HPDE6-E6E7 (cell line): ENCODE measurements around the gene WDR88.
A peak's percentile ranks its signal among the peaks of the same experiment; 100 is the strongest.
"Not testable (repeated sequence)": the region's sequence is repeated elsewhere in the genome, so short reads cannot be mapped to it uniquely, and the experiment has no call there.

ENCODE experiments used
- DNase-seq: peaks from one replicate; pipeline ENCODE4 v3.0.0; 2011; ENCODE audit warnings: missing footprints; ENCODE audit errors: extremely low spot score

WDR88 gene

GRCh38 chr19:33132021-33132420, at the start of gene WDR88:
TSS of gene WDR88 (plus strand) at chr19:33132114. CDS start at chr19:33132170, 56 bp downstream.
- DNase-seq, result no peak

- no peak for DNase-seq
Observed at GRCh38 chr19:33085570-33086128, 46.3 kb upstream of the WDR88 start.

GRCh38 chr19:33086955-33087354, 45.0 kb upstream of the WDR88 start:
- DNase-seq, result no peak

GRCh38 chr19:33089010-33089409, 42.9 kb upstream of the WDR88 start:
- no peak for DNase-seq

GRCh38 chr19:33090179-33090578, 41.7 kb upstream of the WDR88 start:
- DNase-seq, result no peak

- DNase-seq, result no peak
Observed at GRCh38 chr19:33093420-33094210, 38.3 kb upstream of the WDR88 start.

- peak; percentile 37 for DNase-seq
Observed at GRCh38 chr19:33094436-33095067, 37.4 kb upstream of the WDR88 start.

GRCh38 chr19:33096005-33096404, 35.9 kb upstream of the WDR88 start:
- DNase-seq, result peak; percentile 51

- peak; percentile 20 for DNase-seq
Observed at GRCh38 chr19:33098055-33098534, 33.8 kb upstream of the WDR88 start.

GRCh38 chr19:33100894-33101644, 30.8 kb upstream of the WDR88 start:
- DNase-seq, result no peak

GRCh38 chr19:33102893-33103292, 29.0 kb upstream of the WDR88 start:
- DNase-seq, result no peak

- no peak for DNase-seq
Observed at GRCh38 chr19:33108161-33108560, 23.8 kb upstream of the WDR88 start.

GRCh38 chr19:33110137-33110910, 21.6 kb upstream of the WDR88 start:
- DNase-seq, result no peak

- DNase-seq, result no peak
Observed at GRCh38 chr19:33111587-33111986, 20.3 kb upstream of the WDR88 start.

- DNase-seq, result no peak
Observed at GRCh38 chr19:33114312-33114711, 17.6 kb upstream of the WDR88 start.

- no peak for DNase-seq
Observed at GRCh38 chr19:33117501-33117900, 14.4 kb upstream of the WDR88 start.

GRCh38 chr19:33118643-33119042, 13.3 kb upstream of the WDR88 start:
- no peak for DNase-seq

GRCh38 chr19:33124207-33125098, 7.5 kb upstream of the WDR88 start:
- DNase-seq, result no peak

GRCh38 chr19:33125929-33126388, 6.0 kb upstream of the WDR88 start:
- DNase-seq, result peak; percentile 76

GRCh38 chr19:33126712-33127111, 5.2 kb upstream of the WDR88 start:
- not testable (repeated sequence) for DNase-seq
